HG03521 (cell line): ENCODE measurements around the gene RNF227.
"Not testable (repeated sequence)": the region's sequence is repeated elsewhere in the genome, so short reads cannot be mapped to it uniquely, and the experiment has no call there.

Experiments used
- ATAC-seq: cut with Tn5 transposase; IDR thresholded peaks from one replicate; pipeline ENCODE4 v1.9.1; 2021; ENCODE audit warnings: mild to moderate bottlenecking, moderate library complexity; ENCODE audit not compliant: unreplicated experiment

The RNF227 gene

GRCh38 chr17:7864995-7865650 lies 51.0 kb downstream of the RNF227 start:
- no peak for ATAC-seq

DNA sequence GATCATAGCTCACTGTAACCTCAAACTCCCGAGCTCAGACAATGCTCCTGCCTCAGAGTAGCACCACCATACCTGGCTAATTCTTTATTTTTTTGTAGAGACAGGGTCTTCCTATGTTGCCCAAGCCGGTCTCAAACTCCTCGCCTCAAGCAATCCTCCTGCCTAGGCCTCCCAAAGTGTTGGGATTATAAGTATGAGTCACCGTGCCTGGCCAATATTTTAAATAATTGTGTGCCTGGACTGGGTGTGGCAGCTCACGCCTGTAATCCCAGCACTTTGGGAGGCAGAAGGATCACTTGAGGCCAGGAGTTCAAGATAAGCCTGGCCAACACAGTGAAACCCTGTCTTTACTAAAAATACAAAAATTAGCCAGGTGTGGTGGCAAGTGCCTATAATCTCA lies 51.7 kb downstream of the RNF227 start:
- ATAC-seq, result not testable (repeated sequence)
